T follicular helper cell (primary cell): ENCODE results near the gene RNASEH2C.
"Not testable (repeated sequence)": the region's sequence is repeated elsewhere in the genome, so short reads cannot be mapped to it uniquely, and the experiment has no call there.

Source experiments
- DNase-seq: peaks from one replicate; pipeline ENCODE4 v3.0.0-alpha.2; 2020; ENCODE audit warnings: low read depth

The RNASEH2C gene

GRCh38 chr11:65716774-65717405 lies 3.7 kb downstream of the RNASEH2C start:
- DNase-seq: no peak

DNA sequence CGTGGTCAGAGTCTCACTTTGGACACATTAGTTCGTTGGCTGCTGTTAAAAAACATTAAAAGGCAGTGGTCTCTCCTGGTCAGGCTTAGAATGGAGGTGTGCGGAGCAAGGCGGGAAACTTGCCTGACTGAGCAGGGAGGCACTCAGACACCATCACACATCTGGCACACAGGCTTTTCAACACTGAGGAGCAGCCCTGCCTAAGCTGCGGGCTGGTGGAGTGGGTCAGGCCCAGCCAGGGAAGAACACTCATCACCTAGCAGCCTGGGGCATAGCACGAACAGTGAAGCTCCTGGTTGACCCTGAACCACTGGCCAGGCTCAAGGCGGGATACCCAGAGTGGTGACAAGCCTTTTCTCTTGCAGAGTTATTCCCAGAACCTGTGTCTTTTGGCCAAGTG lies 4.3 kb downstream of the RNASEH2C start:
- DNase-seq: no peak

- DNase-seq: no peak
Measured at GRCh38 chr11:65714433-65714832, 6.2 kb downstream of the RNASEH2C start.

- DNase-seq: no peak
Measured at GRCh38 chr11:65713212-65713969, 7.2 kb downstream of the RNASEH2C start.

DNA sequence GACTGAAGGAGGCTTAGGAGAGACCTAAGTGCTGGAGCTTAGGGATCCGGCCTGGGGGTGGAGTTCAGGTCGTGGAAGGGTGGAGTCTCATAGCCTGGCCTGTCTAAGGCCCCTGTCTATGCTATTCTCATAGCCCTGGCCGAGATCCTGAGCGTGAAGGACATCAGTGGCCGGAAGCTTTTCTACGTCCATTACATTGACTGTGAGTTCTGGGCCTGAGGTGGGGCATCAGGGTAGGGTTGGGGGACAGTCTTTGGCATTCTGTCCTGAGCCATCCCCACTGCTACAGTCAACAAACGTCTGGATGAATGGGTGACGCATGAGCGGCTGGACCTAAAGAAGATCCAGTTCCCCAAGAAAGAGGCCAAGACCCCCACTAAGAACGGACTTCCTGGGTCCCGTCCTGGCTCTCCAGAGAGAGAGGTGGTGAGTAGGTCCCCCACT lies 7.9 kb downstream of the RNASEH2C start:
- no peak for DNase-seq

GRCh38 chr11:65711785-65712632 lies 8.6 kb downstream of the RNASEH2C start, which contains the start of gene KAT5:
Gene KAT5 (plus strand): TSS chr11:65712252. CDS start chr11:65712268, 16 bp downstream.
- peak; percentile 97 for DNase-seq

DNA sequence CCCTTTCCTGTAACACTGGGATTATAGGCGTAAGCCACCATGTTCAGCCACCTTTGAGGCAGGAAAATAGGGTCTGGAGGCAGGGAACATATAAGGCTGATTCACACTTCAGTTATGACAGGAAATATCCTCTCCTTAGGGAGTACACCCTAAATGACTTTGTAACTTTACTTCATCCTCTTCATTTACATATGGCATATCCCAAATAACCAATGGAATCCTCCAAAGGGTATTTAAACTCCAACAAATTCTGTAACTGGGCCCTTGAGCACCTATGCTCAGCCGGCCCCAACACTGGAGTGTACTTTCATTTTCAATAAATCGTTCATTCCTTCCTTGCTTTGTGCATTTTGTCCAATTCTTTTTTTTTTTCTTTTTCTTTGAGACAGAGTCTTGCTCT lies 10.2 kb downstream of the RNASEH2C start:
- DNase-seq: no peak

- DNase-seq: no peak
Measured at GRCh38 chr11:65709661-65710060, 10.9 kb downstream of the RNASEH2C start.

GRCh38 chr11:65708451-65708850 lies 12.1 kb downstream of the RNASEH2C start:
- no peak for DNase-seq

GRCh38 chr11:65707002-65707401 lies 13.6 kb downstream of the RNASEH2C start:
- not testable (repeated sequence) for DNase-seq

DNA sequence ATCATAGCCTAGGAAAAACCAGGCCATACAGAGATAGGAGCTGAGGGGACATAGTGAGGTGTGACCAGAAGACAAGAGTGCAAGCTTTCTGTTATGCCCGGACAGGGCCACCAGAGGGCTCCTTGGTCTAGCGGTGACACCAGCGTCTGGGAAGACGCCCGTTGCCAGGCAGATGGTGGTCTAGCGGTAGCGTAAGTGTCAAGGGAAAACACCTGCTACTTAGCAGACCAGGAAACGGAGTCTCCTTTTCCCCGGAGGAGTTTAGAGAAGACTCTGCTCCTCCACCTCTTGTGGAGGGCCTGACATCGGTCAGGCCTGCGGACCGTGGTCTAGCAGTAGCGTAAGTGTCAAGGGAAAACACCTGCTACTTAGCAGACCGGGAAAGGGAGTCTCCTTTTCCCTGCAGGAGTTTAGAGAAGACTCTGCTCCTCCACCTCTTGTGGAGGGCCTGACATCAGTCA lies 14.3 kb downstream of the RNASEH2C start:
- DNase-seq: peak; percentile 61

DNA sequence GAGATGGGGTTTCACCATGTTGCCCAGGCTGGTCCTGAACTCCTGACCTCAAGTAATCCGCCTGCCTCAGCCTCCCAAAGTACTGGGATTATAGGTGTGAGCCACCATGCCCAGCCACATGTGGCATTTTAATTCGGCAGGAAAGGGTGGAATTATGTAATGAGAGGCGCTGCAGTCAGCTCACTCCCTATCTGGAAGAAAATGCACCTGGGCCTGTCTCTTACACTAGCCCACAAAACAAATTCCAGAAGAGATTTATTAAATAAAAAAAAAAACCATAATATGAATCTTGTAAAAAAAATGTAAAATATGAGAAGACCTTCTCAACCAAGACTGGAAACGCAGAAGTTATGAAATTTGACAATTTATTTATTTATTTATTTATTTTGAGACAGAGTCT lies 16.8 kb downstream of the RNASEH2C start:
- no peak for DNase-seq

GRCh38 chr11:65701686-65702085 lies 18.9 kb downstream of the RNASEH2C start:
- no peak for DNase-seq

DNA sequence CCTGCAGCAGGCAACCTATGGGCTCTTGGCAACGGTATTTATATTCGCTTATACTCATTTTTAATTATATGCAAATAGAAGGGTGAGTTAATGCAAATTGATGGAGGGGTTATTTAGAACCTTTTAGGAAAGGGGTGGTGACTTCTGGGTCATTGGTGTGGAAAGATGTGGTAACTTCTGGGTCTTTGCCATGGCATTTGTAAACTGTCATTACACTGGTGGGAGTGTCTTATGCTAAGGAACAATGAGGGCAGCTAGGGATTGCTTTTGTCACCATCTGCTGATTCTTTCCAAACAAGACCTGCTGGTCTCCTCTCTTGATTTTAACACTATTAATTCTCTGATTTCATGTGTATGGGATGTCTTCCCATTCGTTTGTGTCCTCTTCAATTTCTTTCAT lies 20.2 kb downstream of the RNASEH2C start:
- no peak for DNase-seq

DNA sequence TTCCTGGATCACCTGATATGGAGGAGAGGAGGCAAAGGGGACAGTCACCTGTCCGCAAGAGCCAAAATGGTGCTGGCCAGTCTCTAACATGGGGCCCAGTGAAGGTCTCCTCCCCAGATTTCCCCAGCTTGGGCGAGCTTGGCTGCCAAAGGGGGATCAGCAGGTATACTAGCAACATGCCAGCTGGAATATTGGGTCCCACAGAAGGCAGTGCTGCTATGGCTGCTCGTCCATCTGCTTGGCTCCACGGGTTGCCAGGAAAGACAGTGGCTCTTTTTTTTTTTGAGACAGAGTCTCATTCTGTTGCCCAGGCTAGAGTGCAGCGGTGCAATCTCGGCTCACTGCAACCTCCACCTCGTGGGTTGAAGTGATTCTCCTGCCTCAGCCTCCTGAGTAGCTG lies 21.3 kb downstream of the RNASEH2C start:
- no peak for DNase-seq

GRCh38 chr11:65698205-65698604 lies 22.4 kb downstream of the RNASEH2C start:
- DNase-seq: no peak

- DNase-seq: no peak
Measured at GRCh38 chr11:65696802-65697552, 23.6 kb downstream of the RNASEH2C start.

GRCh38 chr11:65695459-65696241 lies 24.9 kb downstream of the RNASEH2C start:
- DNase-seq: no peak

DNA sequence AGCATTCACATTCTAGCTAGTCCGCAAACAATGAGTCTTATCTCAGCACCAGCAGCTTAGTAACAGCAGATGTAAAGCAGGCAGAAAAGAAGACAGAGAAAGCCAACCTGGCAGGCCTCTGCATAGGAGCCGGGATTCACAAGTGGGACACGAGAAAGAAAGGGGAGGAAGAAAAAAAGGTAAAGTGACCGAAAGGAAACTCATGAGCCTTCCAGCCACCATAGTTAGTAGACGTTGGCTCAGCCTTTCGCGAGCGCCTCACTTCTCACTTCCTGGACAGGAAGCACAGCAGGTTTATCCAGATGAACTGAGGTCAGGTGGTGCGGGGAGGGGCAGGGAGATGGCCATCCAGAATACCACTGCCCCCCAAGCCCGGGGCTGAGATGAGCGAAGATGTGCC lies 28.2 kb downstream of the RNASEH2C start:
- no peak for DNase-seq

- DNase-seq: not testable (repeated sequence)
Measured at GRCh38 chr11:65691847-65692246, 28.8 kb downstream of the RNASEH2C start.

DNA sequence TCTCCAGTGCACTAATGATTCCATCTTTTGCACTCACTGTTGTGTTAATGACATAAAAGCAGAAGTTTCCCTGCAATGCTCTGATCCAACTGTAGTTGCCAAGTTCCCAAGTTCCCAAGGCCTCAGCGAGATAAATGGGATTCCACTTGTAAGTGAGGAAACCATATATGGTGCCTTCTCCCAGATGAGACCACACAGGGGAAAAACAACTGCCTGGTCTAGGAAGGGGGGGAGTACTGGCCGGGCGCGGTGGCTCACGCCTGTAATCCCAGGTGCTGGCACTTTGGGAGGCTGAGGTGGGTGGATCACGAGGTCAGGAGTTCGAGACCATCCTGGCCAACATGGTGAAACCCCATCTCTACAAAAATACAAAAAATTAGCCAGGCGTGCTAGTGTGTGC lies 34.6 kb downstream of the RNASEH2C start:
- no peak for DNase-seq
